GF-D8 (cell line): ENCODE results near the gene MCAT.

Experiments used
- DNase-seq: peaks from one replicate; lab custom pipeline; 2025; lab: John Stamatoyannopoulos, UW

MCAT gene

DNA sequence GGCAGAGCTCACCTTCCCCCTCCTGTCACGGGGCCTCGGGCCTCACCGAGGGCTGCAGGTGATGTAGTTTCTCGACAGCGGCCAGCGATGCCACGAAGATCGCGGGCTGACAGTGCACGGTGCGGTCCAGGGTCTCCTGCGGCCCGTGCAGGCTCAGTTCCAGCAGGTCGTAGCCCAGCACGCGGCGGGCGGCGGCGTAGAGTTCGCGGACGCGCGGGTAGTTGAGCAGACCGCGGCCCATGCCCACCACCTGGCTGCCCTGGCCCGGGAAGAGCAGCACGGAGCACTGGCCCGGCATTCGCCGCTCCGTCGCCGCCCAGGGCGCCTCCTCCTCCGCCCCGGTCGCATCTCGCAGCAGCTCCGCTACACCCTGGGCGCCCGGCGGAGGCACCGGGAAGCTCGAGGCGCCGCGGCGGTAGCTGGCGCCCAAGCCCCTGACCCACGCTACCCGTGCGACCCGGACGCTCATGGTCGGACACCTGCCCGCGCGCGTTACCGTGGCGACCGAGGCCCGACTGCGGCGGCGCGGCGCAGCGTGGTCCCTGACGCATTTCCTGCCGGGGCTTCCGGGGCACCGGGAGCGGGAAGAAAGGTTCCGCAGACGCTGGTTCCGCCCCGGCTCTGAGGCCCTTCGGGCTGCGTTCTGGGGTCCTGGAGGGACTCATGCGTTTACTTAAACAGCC is at the start of gene MCAT:
MCAT (minus strand) TSS at position 519 of the 683 bp plus-strand sequence; CDS start at position 469, 50 bp downstream.
- DNase-seq = peak; percentile 47

DNA sequence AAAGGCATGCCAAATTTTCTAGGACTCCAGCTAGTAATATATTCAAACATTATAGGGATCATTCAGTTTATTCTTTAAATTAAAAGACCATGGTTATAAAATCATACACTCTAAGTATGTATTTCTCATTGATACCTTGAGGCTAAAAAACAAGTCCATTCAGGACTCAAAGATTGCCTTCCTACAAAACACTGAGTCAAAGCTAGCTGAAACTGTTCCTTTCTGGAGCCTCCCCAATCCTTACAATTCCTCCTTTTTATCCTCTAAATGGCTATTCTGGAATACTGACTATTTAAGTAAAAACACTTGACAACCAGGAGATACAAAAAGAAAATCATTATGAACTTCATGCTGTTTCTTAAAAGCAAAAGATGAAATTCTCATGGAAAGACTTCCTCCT is 48.6 kb upstream of the MCAT start:
- DNase-seq = no peak

- DNase-seq = no peak
Observed at GRCh38 chr22:43188829-43189545, 45.8 kb upstream of the MCAT start.

DNA sequence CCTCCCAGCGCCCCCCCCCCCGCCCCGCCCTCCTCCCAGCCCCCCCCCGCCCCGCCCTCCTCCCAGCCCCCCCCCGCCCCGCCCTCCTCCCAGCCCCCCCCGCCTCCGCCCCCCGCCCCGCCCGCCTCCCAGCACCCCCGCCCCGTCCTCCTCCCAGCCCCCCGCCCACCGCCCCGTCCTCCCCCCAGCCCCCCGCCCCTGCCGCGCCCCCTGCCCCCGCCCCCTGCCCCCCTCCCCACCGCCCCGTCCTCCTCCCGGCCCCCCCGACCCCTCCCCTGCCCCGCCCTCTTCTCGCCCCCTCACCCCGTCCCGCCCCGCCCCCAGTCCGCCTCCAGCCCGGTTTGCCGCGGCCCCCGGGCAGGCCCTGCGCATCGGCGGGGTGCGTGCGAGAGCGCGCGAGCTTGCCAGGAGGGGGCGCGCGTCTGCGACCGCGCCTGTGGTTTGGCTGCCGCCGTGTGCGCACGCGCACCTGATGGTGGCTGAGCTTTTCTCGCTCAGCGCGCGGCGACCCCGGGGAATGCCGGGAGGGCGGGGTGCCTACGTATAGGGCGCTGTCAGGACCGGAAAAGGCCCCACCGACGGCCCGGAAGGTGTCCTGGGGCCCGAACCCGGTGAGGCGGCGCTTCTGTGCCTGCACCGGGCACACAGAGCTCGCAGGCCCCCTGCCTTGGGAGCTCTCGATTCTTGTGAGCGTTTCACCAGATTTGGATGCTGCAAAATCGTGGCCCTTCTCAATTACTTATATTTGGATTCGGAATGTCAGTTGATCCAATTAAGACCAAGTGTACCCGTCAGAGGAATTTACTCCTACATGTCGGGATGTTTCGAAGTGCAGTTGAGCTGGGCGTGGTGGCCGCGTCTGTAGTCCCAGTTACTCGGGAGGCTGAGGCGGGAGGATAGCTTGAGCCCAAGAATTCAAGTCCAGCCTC is 44.2 kb upstream of the MCAT start:
- peak; percentile 87 for DNase-seq

DNA sequence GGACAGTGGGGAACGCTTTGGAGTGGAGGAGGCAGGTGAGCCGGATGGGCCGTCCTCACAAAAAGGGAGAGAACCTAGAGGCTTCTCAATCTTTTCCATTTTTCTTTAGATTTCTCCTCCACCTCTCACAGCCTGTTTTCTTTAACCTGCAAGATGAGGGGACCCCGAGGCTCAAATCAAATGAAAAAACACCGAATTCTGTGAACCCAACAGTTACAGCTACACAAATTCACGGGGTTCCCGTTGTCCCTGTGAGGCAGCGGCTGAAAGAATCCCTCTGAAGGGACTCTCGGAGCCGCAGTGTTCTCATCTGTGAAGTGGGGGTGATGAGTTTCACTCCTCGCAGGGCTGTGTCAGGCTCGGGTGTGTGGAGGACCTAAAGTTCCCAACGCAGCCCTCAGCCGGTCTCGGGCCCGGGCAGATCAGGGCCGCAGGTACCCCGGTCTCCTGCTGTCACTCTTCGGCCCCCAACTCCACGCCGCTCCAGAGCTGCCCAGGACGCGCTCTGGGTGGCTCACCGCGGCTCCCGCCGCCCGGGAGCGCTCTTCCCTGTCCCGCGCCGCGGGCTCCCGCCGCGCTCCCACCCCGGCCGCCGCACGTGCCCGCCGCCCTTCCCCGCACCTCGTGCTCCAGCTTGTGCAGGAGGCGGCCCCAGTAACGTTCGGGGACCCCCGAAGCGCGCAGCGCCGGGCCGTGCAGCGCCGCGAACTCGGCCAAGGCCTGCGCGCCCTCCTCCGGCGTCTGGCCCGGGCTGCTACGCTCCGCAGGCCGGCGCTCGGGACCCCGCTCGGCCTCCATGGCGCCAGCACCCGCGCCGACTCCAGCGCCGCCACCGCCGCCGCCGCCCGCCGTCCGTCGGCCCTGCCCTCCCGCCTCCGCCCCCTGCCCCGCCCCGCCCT is 43.3 kb upstream of the MCAT start, which contains the start of gene TTLL12:
TTLL12 (minus strand) TSS at position 863 of the 899 bp plus-strand sequence; CDS start at position 798, 65 bp downstream.
- no peak for DNase-seq

DNA sequence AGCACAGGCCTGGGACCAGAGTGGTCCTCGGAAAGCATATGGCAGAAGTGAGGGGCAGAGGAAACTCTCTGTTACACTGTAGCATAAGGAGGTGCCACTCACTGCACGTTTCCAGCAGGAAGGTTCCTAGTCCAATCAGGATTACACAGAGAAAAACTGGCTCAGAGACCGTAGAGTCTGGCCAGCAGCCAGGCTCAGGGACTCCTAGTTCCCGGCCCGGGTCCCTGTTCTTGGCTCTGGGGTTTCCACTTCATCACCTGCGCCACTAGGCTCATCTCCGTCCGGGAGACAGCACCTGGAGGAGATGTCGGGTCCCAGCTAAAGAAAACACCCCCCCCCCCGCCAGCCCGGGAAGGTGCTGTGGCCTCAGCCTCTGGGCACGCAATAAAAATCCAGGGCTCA is 42.7 kb upstream of the MCAT start:
- no peak for DNase-seq

GRCh38 chr22:43183496-43184277 is 40.5 kb upstream of the MCAT start:
- DNase-seq = no peak

- DNase-seq = no peak
Observed at GRCh38 chr22:43182726-43183125, 39.5 kb upstream of the MCAT start.

- no peak for DNase-seq
Observed at GRCh38 chr22:43182118-43182517, 38.9 kb upstream of the MCAT start.

- no peak for DNase-seq
Observed at GRCh38 chr22:43181321-43182076, 38.3 kb upstream of the MCAT start.

- DNase-seq = no peak
Observed at GRCh38 chr22:43180670-43181069, 37.5 kb upstream of the MCAT start.

- DNase-seq = no peak
Observed at GRCh38 chr22:43179911-43180195, 36.7 kb upstream of the MCAT start.

- DNase-seq = no peak
Observed at GRCh38 chr22:43179146-43179910, 36.1 kb upstream of the MCAT start.

DNA sequence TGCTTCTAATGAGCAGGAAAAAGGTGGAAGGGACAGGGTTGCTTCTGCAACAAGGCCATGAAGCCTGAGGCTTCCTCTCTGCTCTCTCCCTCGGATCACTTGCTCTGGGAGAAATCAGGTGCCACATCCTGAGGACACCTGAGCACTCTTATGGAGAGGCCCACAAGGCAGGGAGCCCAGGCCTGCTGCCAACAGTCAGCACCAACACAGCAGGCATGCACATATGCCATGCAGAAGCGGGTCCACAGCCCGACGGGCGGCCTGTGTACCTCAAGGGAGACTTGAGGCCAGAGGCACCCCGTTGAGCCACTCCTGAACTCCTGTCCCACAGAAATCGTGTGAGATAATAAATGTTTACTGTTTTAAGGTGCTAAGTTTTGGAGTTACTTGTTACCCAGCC is 34.3 kb upstream of the MCAT start:
- no peak for DNase-seq

- no peak for DNase-seq
Observed at GRCh38 chr22:43176090-43176489, 32.9 kb upstream of the MCAT start.

GRCh38 chr22:43174941-43175531 is 31.8 kb upstream of the MCAT start:
- DNase-seq = no peak

- no peak for DNase-seq
Observed at GRCh38 chr22:43173976-43174720, 30.9 kb upstream of the MCAT start.

GRCh38 chr22:43173566-43173965 is 30.4 kb upstream of the MCAT start:
- DNase-seq = no peak
